Measurements from ENCODE around the gene REELD1.

REELD1 gene

DNA sequence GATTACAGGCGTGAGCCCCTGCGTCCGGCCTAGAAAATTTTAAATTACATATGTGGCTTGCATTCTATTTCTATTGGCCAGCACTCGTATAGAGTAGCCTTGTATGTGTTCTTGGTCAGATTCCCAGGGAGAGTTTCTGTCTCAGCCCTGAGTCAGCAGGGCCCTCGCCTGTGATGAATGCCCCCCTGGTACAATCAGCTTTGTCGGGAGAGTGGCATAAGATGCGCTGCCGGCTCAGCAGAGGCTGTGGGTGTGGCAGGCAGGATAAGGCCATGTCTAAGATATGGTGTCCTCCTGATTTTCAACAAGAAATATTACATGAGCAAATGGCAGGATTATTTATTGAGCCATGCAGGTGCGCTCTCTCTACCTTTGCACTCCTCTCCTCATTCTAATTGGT is 1.6 kb upstream of the REELD1 start:
- H3K4me3 ChIP-seq (ENCODE audit: low read depth, low read length): no peak overlapping the region
- DNase-seq (ENCODE audit: low read depth): no peak

DNA sequence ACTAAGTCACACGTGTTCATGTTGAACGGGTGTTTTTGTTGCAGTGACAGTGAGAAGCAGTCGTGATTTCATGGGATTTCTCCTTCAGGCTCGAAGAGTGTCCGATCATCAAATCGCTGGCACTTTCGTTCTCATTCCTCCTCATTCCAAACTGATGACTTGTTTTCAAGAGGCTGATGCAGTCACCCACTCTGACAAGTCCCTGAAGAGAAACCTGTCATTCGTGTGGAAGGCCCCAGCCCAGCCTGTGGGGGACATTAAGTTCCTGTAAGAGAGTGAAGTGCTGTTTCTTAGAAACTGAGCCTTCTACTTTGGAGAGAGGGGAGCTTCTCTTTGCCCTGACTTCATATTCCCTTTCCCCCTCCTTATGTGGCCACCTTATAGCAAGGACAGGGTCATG is 8.0 kb downstream of the REELD1 start:
- no peak overlapping the region for H3K4me3 ChIP-seq (ENCODE audit: low read depth, low read length)
- peak; percentile 15 for DNase-seq (ENCODE audit: low read depth)

DNA sequence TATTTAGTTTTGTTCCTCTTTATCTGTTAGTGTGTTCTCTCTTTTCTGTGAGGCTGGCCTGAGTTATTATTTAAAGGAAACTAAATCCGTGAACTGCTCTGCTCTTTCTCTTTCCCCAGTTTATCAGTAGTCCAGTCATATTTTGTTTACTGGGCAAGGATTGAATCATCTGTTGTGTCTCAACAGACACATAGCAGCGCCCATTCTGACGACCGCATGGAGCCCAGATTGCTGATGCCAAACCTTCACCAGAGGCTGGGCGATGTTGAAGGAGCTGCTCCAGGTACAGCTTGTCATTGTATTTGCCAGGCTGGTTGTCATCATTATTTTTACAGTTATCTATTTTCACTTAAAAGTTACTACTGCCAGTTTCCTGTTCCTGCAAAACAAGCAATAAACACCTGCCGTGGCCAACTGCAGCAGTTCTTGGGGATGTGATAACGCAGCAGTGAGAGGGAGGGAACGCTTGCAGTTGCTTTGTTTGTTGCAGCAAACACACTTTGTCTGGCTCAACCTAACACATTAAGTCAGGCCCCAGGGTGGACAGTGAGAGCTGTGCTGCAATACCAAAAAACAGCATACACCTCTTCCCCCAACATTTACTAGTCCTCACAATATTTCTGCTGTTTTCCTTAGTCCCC is 10.1 kb downstream of the REELD1 start:
- H3K4me3 ChIP-seq (ENCODE audit: low read depth, low read length): no peak overlapping the region
- no peak for DNase-seq (ENCODE audit: low read depth)

DNA sequence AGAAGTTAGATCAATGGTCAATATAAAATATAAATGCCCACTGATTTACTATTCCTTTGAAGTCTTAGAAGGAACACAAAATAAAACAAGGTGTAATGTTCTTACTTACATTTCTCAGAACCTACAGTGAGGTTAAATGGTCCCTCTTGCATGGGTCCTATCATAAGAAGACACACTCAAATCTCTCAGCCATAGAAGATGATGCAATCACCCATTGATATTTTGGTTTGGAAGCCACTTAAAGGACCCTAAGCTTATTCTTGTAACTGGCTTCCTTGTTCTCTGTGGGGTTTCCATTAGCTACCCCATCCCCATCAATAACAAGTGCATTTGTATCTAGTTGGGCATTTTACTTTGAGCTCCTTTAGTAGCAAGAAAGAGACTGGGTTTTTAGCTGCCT is 15.1 kb downstream of the REELD1 start:
- no peak overlapping the region for H3K4me3 ChIP-seq (ENCODE audit: low read depth, low read length)
- DNase-seq (ENCODE audit: low read depth): no peak

DNA sequence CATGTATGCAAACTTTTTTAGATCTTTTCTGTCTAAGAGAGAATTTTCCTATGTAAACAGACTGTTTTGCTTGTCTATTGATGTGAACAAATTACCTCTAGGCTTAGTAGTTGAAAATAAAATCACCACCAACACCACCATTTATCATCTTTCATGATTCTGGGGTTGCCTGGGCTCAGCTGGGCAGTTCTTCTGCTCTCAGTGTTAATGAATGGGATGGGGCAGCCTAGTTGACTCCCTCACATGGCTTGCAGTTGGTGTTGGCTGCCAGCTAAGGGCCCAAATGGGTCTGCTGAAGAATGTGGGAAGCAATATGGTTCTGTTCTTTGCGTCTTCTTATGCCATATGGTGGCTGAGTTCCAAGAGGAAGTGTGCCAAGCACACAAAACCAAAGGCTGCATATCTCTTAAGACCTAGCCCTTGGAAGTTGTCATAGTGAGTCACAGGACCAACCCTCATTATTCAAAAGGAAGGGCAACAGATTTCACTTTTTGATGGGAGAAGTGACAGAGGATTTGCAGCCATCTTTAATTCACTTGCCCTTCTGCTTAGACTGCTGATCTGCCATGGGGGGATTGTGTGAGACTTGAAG is 17.9 kb downstream of the REELD1 start:
- no peak for DNase-seq (ENCODE audit: low read depth)
- H3K4me3 ChIP-seq (ENCODE audit: low read depth, low read length): no peak overlapping the region

DNA sequence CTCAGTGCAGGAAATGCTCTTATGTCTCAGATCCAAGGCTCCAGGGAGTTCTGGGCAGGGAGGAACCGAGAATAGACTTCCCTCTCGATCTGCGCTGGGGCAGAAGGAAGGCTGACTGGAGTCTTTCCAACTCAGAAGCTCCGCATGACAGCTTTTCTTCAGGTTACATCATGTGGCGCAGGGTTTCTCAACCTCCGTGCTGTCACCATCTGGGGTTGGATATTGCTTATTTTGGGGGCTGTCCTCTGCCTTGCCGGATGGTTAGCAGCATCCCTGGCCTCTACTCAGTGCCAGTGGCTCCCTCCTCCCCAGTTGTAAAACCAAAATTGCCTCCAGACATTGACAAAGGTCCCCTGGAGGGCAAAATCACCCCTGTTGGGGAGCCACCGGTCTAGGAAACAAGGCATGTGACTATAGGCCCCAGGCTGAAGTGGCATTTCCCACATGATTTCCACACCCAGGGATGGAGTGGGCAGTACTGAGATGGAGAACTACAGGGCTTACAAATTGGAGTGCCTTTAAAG is 21.4 kb downstream of the REELD1 start:
- DNase-seq (ENCODE audit: low read depth): no peak
- no peak overlapping the region for H3K4me3 ChIP-seq (ENCODE audit: low read depth, low read length)

DNA sequence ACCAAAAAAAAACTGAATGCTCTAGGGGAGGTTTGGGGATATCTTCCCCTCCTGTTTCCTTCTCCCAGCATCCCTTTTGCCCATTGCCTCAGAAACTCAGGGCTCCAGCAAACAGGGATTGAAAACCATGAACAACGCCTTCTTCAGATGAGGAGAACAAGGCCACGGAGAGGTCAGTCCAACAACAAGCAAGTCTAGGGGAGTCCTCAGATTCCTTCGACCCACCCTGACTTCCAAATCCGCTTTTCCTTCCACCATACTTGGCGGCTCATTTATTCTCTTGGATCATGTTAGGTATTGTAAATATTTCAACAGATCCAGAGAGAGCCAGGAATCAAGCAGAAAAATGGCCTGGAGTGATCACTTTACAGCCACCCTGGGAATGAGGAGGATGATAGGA is 21.9 kb downstream of the REELD1 start:
- no peak for DNase-seq (ENCODE audit: low read depth)
- H3K4me3 ChIP-seq (ENCODE audit: low read depth, low read length): no peak overlapping the region

DNA sequence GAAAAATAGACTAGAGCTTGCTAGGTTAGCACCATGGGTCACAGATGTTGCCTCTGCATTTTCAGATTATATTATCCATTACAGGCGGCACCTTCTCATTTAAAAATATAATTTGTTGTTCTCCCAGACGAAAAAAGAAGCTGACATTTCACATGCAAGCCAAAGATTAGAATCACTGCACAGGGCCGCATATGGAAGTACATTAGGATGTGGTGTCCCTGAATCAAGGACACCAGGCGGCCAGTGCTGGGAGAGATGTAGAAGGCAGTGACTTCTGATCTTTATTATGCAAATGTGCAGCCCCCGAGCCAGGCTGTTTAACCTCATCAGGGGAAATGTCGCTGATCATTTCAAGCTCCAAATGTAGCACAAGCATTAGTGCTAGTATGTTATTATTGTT is 22.8 kb downstream of the REELD1 start:
- H3K4me3 ChIP-seq (ENCODE audit: low read depth, low read length): no peak overlapping the region
- no peak for DNase-seq (ENCODE audit: low read depth)

DNA sequence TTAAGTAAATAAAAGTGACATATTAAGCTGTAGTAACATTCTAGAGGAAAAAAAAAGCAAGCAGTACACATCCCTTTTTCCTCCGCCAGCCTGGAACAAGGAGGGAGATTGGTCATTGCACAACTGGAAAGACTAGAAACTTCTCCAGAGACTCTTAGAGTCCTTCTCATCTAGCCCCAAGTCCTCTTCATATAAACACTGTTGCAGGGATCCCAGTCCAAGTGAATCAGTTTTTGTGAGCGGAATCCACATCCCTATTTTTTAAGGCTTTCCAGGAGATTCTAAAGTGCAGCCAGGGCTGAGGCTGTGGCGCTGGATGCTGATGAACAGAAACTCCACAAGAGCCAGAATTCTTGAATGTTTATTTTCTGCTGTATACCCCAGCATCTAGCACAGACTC is 23.8 kb downstream of the REELD1 start:
- DNase-seq (ENCODE audit: low read depth): no peak
- no peak overlapping the region for H3K4me3 ChIP-seq (ENCODE audit: low read depth, low read length)

DNA sequence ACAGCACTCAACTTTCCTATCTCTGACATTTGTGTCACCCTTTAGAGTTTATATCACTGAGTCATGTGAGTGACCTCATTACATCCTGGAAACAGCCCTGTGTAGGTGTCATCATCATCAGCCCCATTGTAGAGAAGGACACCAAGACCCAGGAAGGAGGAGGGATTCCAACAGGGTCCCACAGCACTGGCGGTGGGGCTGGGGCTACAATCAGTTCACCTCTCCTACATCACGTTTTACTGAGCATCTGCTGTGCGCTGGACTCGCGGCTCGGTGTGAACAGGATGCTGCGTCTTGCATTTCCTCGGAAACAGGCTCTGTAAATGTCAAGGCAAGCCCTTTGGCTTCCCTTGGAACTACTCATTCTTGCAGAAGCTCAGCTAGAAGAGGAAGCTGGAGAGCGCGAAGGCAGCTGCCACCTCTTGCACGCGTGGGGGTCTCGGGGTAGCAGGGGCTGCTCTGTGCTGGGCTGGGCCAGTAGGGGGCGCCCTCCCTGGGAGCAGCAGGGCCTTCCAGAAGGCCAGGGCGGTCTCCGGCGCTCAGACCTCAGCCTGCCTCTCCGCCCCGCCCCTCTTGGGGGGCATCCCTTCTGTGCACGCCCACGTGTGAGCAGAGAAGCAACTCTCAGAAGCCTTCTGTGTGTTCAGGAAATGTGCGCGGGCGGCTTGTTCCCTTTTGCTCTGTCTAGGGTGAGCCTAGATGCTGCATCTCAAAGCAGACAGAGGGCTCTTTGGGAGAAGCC is 29.0 kb downstream of the REELD1 start:
- no peak for DNase-seq (ENCODE audit: low read depth)
- H3K4me3 ChIP-seq (ENCODE audit: low read depth, low read length): no peak overlapping the region

DNA sequence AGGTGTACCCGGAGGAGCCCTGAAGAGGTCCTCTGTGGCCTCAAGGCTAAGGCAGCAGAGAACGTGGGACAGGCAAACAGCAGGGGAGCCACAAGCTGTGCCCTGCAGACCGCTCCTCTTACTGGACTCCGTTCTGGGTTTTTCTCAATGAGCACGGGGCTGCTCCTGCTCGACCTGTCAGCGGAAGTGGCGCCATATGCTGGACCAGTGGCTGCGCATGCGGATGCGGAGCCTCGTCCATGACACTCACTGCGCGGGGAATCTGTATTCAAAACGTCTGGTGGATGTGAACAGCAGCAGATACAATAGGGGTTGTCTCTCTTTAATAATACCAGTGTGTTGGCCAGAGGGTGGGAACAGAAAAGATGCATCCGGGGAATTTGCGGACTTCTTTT is 29.5 kb downstream of the REELD1 start:
- no peak overlapping the region for H3K4me3 ChIP-seq (ENCODE audit: low read depth, low read length)
- DNase-seq (ENCODE audit: low read depth): no peak

DNA sequence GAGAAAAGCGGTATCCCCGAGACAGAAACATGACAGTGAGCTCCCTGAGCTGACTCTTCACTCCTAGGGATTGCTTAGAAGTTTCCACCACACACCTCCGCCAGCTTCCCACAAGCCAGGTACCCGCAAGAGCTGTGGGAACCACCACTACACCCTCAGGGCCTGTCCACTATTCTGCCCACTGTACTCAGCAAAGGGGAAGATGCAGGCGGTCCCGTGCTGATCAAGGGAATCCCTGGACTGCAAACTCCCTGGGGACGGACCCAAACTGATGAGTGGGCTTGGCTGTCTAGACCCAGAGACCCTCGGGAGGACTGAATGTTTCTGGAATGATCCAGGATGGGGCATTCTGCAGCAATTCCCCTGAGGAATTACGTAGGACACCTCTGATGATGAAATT is 30.2 kb downstream of the REELD1 start:
- H3K4me3 ChIP-seq (ENCODE audit: low read depth, low read length): no peak overlapping the region
- DNase-seq (ENCODE audit: low read depth): no peak

DNA sequence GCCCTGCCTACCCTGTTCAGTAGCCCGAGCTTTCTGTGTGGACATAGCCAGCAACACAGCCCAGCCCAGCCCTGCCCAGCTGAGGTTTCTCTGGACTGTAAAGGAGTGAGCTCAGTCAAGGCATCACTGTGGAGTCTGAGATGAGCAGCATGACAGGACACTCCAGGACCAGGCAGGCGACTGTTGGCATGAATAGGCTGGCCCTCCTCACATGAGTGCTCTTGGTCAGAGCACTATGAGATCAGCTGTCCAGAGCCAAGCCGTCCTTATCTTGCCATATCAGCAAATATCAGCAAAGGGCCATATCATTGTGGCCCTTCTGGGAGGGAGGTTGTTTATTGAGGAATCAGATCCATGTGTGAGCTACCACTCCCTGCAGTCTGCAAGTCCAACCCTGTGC is 30.9 kb downstream of the REELD1 start:
- no peak for DNase-seq (ENCODE audit: low read depth)
- no peak overlapping the region for H3K4me3 ChIP-seq (ENCODE audit: low read depth, low read length)

DNA sequence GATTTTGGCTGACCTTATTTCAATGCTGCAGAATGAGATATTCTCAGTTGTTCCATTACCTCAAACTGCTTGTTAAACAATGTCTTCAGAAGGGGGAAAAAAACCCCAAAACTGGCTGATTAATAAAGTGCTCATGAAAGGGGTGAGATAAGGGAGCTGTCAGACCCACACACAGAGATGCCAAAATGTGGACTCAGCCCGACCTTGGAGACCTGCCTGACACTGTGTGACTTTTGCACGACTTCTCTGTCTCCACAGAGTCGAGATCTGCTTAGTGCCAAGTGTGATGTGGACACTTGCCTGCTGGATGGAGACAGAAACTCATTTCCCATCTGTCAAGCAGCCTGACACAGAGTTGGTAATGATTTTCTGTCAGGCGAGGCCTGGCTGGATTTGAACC is 31.5 kb downstream of the REELD1 start:
- no peak for DNase-seq (ENCODE audit: low read depth)

DNA sequence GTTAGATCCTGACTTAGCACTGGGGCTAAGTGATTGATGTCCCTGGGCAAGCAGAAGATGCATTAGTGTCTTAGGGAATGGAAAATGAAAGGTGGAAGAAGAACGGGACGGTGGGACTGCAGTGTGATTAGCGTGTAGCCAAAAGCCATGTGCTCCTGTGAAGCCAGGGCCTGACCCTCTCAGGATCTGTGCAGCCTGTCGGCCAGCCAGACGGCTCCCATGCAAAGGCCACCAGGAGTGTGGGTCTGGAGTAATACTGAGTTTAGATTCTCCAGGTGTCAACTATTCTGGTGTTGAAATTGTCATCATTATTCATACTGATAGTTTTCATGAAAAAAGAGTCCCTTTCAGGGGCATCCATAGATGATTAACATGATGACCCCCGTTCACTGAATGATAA is 32.0 kb downstream of the REELD1 start:
- no peak for DNase-seq (ENCODE audit: low read depth)

More for the DNA sequence above, 31.5 kb downstream of the REELD1 start:
- H3K4me3 ChIP-seq (ENCODE audit: low read depth, low read length): no peak overlapping the region

DNA sequence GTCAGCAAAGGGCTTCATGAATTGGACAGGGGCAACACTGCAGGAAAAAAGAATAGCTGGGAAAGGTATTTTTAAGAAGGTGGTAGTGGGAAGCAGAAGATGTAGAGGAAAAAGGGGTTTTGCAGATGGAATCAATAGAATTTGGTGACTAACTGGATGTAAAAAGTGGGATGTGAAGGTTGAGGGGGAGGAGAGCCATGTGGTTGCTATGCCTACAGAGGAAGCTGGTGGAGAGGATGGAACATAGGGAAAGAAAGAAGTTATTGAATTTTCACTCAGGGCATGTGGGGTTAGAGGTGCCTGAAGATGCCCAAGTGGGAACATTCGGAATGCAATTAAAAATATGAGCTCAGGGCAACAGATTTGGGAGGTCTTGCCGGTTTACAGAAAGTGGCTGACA is 33.0 kb downstream of the REELD1 start:
- no peak for DNase-seq (ENCODE audit: low read depth)
- no peak overlapping the region for H3K4me3 ChIP-seq (ENCODE audit: low read depth, low read length)

More for the DNA sequence above, 32.0 kb downstream of the REELD1 start:
- H3K4me3 ChIP-seq (ENCODE audit: low read depth, low read length): no peak overlapping the region

DNA sequence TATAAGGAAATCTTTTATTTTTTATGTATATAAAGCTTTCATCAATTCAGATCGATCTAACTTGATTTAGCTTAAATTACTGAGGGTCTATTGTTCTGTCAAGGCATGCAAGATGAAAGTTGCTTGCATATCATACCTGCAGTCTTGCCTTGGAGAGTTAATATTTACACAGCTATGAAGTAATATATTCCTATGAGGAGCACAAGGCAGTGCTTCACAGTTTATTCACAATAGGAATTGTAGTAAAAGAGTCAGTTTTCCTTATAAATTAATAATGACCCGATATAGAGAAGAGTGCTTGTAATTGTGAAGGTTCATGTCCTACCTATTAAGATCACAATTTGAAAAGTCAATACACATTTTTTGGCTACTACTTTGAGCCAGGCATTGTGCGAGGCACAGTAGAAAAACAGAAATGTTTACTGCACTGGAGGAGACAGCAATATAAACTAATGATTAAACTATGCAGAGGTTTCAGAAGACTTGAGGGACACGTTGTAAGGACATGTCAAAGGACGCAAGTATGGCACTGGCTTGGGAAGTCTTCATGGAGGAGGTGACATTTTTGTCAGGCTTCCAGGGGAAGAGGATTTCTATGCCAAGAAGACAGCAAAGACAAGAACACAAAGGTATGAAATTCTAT is 38.8 kb downstream of the REELD1 start:
- H3K4me3 ChIP-seq (ENCODE audit: low read depth, low read length): no peak overlapping the region
- no peak for DNase-seq (ENCODE audit: low read depth)

DNA sequence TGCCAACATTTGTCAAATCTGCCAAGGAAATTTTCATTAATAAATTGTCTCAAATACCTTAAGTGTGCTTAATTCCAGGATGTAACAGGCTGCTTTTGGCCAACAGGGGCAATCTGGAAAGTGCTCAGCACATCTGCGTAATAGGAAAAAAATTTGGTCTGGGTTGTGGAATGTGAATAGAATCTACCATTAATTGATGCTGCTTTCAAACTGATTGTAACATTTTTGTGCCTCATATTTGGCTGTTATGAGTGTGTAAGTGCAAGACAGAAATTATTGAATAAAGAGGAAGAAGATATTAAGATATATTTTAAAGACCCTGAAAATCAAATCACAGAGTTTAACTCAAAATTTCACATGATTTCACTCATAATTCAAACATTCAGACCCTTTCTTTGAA is 41.1 kb downstream of the REELD1 start:
- H3K4me3 ChIP-seq (ENCODE audit: low read depth, low read length): no peak overlapping the region
- no peak for DNase-seq (ENCODE audit: low read depth)

DNA sequence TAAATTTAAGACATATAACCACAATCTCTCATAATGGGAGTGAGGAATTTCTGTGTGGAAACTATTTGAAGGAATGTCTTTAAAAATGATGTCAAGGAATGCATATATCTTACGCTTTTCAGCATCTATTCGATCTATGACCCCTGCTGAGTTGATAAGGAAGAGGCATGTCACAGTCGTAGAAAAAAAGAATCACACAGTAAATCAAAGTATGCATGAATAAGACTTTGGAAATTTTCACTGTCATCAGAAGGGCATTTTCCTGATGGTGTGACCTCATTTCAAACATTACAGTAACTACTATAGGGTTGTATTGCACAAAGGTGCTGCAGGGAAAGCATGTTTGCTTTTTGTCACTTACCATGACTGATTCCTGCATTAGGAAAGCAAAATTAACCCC is 41.5 kb downstream of the REELD1 start:
- peak; percentile 15 for DNase-seq (ENCODE audit: low read depth)
- no peak overlapping the region for H3K4me3 ChIP-seq (ENCODE audit: low read depth, low read length)

DNA sequence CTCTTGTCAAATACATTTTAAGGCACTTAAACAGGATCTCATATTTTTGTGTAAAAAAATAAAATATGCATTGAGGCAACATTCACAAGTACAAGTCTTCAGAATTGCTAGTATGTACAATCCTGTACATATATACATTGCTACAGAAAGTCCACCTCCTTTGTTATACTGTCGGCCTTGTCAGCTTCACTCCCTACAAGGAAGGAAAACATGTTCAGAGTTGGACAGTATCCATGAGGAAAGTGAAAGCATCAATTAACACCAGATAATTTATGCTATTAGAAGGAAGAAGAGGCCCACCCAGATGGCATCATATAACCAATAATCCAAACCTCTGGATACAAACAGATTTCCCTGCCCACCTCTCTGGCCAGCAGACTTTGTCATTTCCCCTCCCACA is 42.0 kb downstream of the REELD1 start:
- no peak for DNase-seq (ENCODE audit: low read depth)
- H3K4me3 ChIP-seq (ENCODE audit: low read depth, low read length): no peak overlapping the region
